Measurements from ENCODE around the gene KRT13. TPM values are rescaled to one million over a fixed set of nuclear protein-coding genes. Genes with fewer than 3 reads are reported as not detected.

The KRT13 gene
- total and polyA plus RNA-seq, 2 experiments from 2014 or later, result 8.1 to 24.8 TPM

GRCh38 chr17:41529491-41529915, 24.1 kb upstream of the KRT13 start:
- no peak overlapping the region for H2AFZ ChIP-seq
- H3K27me3 ChIP-seq, result no peaks in the 10 kb centered on the region

GRCh38 chr17:41528959-41529353, 23.5 kb upstream of the KRT13 start:
- peaks cover 23% of the 10 kb centered on the region for H3K4me1 ChIP-seq (ENCODE audit: insufficient read depth)
- 64% methylated on average over 10 of the region's 10 CpGs for WGBS (ENCODE audit: low lambda C conversion rate, missing lambda C conversion rate)
- no peaks in the 10 kb centered on the region for H3K36me3 ChIP-seq (replicated peaks; ENCODE audit: insufficient read depth, low read depth)
- H2AFZ ChIP-seq, result no peak overlapping the region
- peak overlapping the region; percentile 78 for H3K4me2 ChIP-seq
- no peaks in the 10 kb centered on the region for H3K9me2 ChIP-seq (replicated peaks; ENCODE audit: insufficient read depth)
- TF ChIP-seq, protein P1, sequence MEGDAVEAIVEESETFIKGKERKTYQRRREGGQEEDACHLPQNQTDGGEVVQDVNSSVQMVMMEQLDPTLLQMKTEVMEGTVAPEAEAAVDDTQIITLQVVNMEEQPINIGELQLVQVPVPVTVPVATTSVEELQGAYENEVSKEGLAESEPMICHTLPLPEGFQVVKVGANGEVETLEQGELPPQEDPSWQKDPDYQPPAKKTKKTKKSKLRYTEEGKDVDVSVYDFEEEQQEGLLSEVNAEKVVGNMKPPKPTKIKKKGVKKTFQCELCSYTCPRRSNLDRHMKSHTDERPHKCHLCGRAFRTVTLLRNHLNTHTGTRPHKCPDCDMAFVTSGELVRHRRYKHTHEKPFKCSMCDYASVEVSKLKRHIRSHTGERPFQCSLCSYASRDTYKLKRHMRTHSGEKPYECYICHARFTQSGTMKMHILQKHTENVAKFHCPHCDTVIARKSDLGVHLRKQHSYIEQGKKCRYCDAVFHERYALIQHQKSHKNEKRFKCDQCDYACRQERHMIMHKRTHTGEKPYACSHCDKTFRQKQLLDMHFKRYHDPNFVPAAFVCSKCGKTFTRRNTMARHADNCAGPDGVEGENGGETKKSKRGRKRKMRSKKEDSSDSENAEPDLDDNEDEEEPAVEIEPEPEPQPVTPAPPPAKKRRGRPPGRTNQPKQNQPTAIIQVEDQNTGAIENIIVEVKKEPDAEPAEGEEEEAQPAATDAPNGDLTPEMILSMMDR (IDR thresholded peaks at IDR 0.05; ENCODE audit: poor library complexity), result no peak
- TF ChIP-seq EZH2phosphoT487 (IDR thresholded peaks at IDR 0.05; ENCODE audit: low read depth, severe bottlenecking, unreplicated experiment) (no peak), EZH2 (IDR thresholded peaks at IDR 0.05; ENCODE audit: borderline replicate concordance) (no peak)
- peaks cover 27% of the 10 kb centered on the region for H4K20me1 ChIP-seq (ENCODE audit: insufficient read depth, poor library complexity, severe bottlenecking)
- H3K27me3 ChIP-seq, result no peaks in the 10 kb centered on the region
- H3K27ac ChIP-seq, result peak overlapping the region; percentile 92
- H3K79me2 ChIP-seq, result peaks cover 21% of the 10 kb centered on the region
- H3K9me3 ChIP-seq (ENCODE audit: low read depth), result no peaks in the 10 kb centered on the region
- H3K4me3 ChIP-seq, result no peak overlapping the region
- DNase-seq (ENCODE audit: low spot score), result peak; percentile 39

More at GRCh38 chr17:41529491-41529915, 24.1 kb upstream of the KRT13 start:
- H3K36me3 ChIP-seq (replicated peaks; ENCODE audit: insufficient read depth, low read depth), result no peaks in the 10 kb centered on the region
- peaks cover 24% of the 10 kb centered on the region for H4K20me1 ChIP-seq (ENCODE audit: insufficient read depth, poor library complexity, severe bottlenecking)
- H3K79me2 ChIP-seq, result peaks cover 21% of the 10 kb centered on the region
- 65% methylated on average over 5 of the region's 5 CpGs for WGBS (ENCODE audit: low lambda C conversion rate, missing lambda C conversion rate)
- H3K4me3 ChIP-seq, result no peak overlapping the region
- H3K9me3 ChIP-seq (ENCODE audit: low read depth), result no peaks in the 10 kb centered on the region
- DNase-seq (ENCODE audit: low spot score), result no peak
- H3K9me2 ChIP-seq (replicated peaks; ENCODE audit: insufficient read depth), result no peaks in the 10 kb centered on the region
- H3K4me1 ChIP-seq (ENCODE audit: insufficient read depth), result peaks cover 21% of the 10 kb centered on the region
- TF ChIP-seq, protein P1 (IDR thresholded peaks at IDR 0.05; ENCODE audit: poor library complexity), result no peak
- TF ChIP-seq EZH2phosphoT487 (IDR thresholded peaks at IDR 0.05; ENCODE audit: low read depth, severe bottlenecking, unreplicated experiment) (no peak), EZH2 (IDR thresholded peaks at IDR 0.05; ENCODE audit: borderline replicate concordance) (no peak)
- peak overlapping the region; percentile 78 for H3K4me2 ChIP-seq
- peak overlapping the region; percentile 92 for H3K27ac ChIP-seq

GRCh38 chr17:41527063-41528023, 21.9 kb upstream of the KRT13 start:
- H3K4me2 ChIP-seq, result peak overlapping the region; percentile 78
- H3K79me2 ChIP-seq, result peaks cover 21% of the 10 kb centered on the region
- 7% methylated on average over 55 of the region's 62 CpGs for WGBS (ENCODE audit: low lambda C conversion rate, missing lambda C conversion rate)
- DNase-seq (ENCODE audit: low spot score), result peak; percentile 57
- H3K4me1 ChIP-seq (ENCODE audit: insufficient read depth), result peaks cover 39% of the 10 kb centered on the region
- no peak overlapping the region for H2AFZ ChIP-seq
- no peaks in the 10 kb centered on the region for H3K9me2 ChIP-seq (replicated peaks; ENCODE audit: insufficient read depth)
- H3K9me3 ChIP-seq (ENCODE audit: low read depth), result no peaks in the 10 kb centered on the region
- no peaks in the 10 kb centered on the region for H3K36me3 ChIP-seq (replicated peaks; ENCODE audit: insufficient read depth, low read depth)
- peak overlapping the region; percentile 98 for H3K27ac ChIP-seq
- peak overlapping the region; percentile 58 for H3K4me3 ChIP-seq
- no peaks in the 10 kb centered on the region for H3K27me3 ChIP-seq
- TF ChIP-seq, protein P1 (IDR thresholded peaks at IDR 0.05; ENCODE audit: poor library complexity), result no peak
- TF ChIP-seq EZH2 (IDR thresholded peaks at IDR 0.05; ENCODE audit: borderline replicate concordance) (no peak), EZH2phosphoT487 (IDR thresholded peaks at IDR 0.05; ENCODE audit: low read depth, severe bottlenecking, unreplicated experiment) (no peak)
- H4K20me1 ChIP-seq (ENCODE audit: insufficient read depth, poor library complexity, severe bottlenecking), result peaks cover 27% of the 10 kb centered on the region

Data from hepatocyte (in vitro differentiated cells).